HCT116 (cell line): ENCODE data around the gene CD70. TPM values are rescaled to one million over a fixed set of nuclear protein-coding genes. Genes with fewer than 3 reads are reported as not detected.

Experiments
- ATAC-seq: fragments of 200-7000 bp; cut with Tn5 transposase; 2 replicates; pipeline ENCODE4 v1.9.1; 2020; ENCODE audit warnings: mild to moderate bottlenecking, moderate library complexity
- BruUV-seq: library from RNA; stranded (reverse); fragments of 400-500 nt; replicated peaks from 2 replicates; lab custom pipeline; 2021; lab: Mats Ljungman, UMichigan
- CTCF ChIA-PET: fragments of 300-600 bp; sonication (Branson Sonifier 250); formaldehyde crosslinking; loops from one replicate; lab custom pipeline; 2021; ENCODE audit warnings: antibody characterized with exemption; lab: Charles Lee
- POLR2A ChIA-PET: fragments of 300-600, 350-600 bp; sonication (Branson Sonifier 250); formaldehyde crosslinking; loops from one replicate; lab custom pipeline; 2021; ENCODE audit warnings: antibody characterized with exemption; lab: Charles Lee
- RAD21 ChIA-PET, 2 experiments: fragments of 300-600 bp; sonication (Branson Sonifier 250); formaldehyde crosslinking; loops; one replicate each; lab custom pipeline; 2023; ENCODE audit warnings: low total read pairs in 2 of 2; ENCODE audit not compliant: uncharacterized antibody in 2 of 2, unreplicated experiment in 2 of 2, low non-redundant PET in 1 of 2; lab: Charles Lee
- DNase-seq: peaks from one replicate; pipeline ENCODE4 v3.0.0-alpha.2; 2010; ENCODE audit warnings: low read depth, low spot score
- H2AFZ ChIP-seq: fragments of 200-600 bp; shearing (Covaris generic), sonication (generic); 2 replicates; pipeline ENCODE4 v1.6.1; 2017; ENCODE audit warnings: low read depth, mixed run types, mixed read lengths, antibody characterized with exemption, low read length; ENCODE audit not compliant: poor library complexity, severe bottlenecking
- H3K27ac ChIP-seq: 2 replicates; pipeline ENCODE4 v1.5.1; 2012; ENCODE audit warnings: low read depth, low read length
- H3K27me3 ChIP-seq: fragments of 200-600 bp; sonication (generic); 2 replicates; pipeline ENCODE4 v1.6.1; 2016; ENCODE audit warnings: mixed run types, low read length, mixed read lengths; ENCODE audit not compliant: insufficient read depth
- H3K36me3 ChIP-seq, 2 experiments: fragments of 200-500 bp in 1 of 2; fragments of 200-600 bp in 1 of 2; sonication (Bioruptor generic) in 1 of 2; sonication (generic) in 1 of 2; 2 replicates each; pipeline versions ENCODE4 v1.5.1 to v1.6.1; 2014 to 2016; ENCODE audit warnings: low read length in 2 of 2, inconsistent platforms in 1 of 2, mixed read lengths in 1 of 2, mixed run types in 1 of 2; ENCODE audit not compliant: insufficient read depth in 2 of 2, control insufficient read depth in 1 of 2
- H3K4me1 ChIP-seq, 2 experiments: fragments of 200-600 bp in 1 of 2; sonication (generic) in 1 of 2; 2 replicates each; pipeline versions ENCODE4 v1.5.1 to v1.6.1; 2012 to 2017; ENCODE audit warnings: low read length in 2 of 2, inconsistent platforms in 1 of 2, mild to moderate bottlenecking in 1 of 2, mixed read lengths in 1 of 2, mixed run types in 1 of 2, moderate library complexity in 1 of 2; ENCODE audit not compliant: insufficient read depth in 2 of 2, control insufficient read depth in 1 of 2
- H3K4me2 ChIP-seq: fragments of 200-600 bp; sonication (generic); 2 replicates; pipeline ENCODE4 v1.6.1; 2017; ENCODE audit warnings: mixed run types, low read length, mixed read lengths
- H3K4me3 ChIP-seq, 2 experiments: fragments of 200-600 bp in 1 of 2; sonication (generic) in 1 of 2; replicated peaks in 1 of 2; 2 replicates each; pipeline ENCODE4 v1.5.1; 2011 to 2016; ENCODE audit warnings: low read length in 2 of 2, control low read depth in 1 of 2, low read depth in 1 of 2, mild to moderate bottlenecking in 1 of 2, mixed read lengths in 1 of 2, mixed run types in 1 of 2
- H3K79me2 ChIP-seq: fragments of 200-600 bp; sonication (generic); 2 replicates; pipeline ENCODE4 v1.6.1; 2017; ENCODE audit warnings: mild to moderate bottlenecking, mixed run types, low read length, moderate library complexity, mixed read lengths; ENCODE audit not compliant: insufficient read depth
- H3K9ac ChIP-seq: fragments of 200-600 bp; sonication (generic); 2 replicates; pipeline ENCODE4 v1.6.1; 2016; ENCODE audit warnings: low read length, mixed read lengths
- H3K9me2 ChIP-seq: fragments of 200-600 bp; sonication (generic), shearing (Covaris generic); 2 replicates; pipeline ENCODE4 v1.6.1; 2017; ENCODE audit warnings: mixed run types, mild to moderate bottlenecking, moderate library complexity; ENCODE audit not compliant: insufficient read depth
- H3K9me3 ChIP-seq, 2 experiments: fragments of 200-500 bp in 1 of 2; fragments of 200-600 bp in 1 of 2; sonication (Bioruptor generic) in 1 of 2; sonication (generic) in 1 of 2; 2 replicates each; pipeline ENCODE4 v1.6.1; 2014 to 2017; ENCODE audit warnings: low read length in 2 of 2, mixed read lengths in 2 of 2, inconsistent platforms in 1 of 2, low read depth in 1 of 2, mild to moderate bottlenecking in 1 of 2, mixed run types in 1 of 2, moderate library complexity in 1 of 2; ENCODE audit not compliant: control insufficient read depth in 1 of 2, insufficient read depth in 1 of 2
- H4K20me1 ChIP-seq: fragments of 200-600 bp; sonication (generic), shearing (Covaris generic); 2 replicates; pipeline ENCODE4 v1.6.1; 2017; ENCODE audit warnings: mixed run types, mild to moderate bottlenecking, moderate library complexity; ENCODE audit not compliant: insufficient read depth
- CBX3 ChIP-seq: IDR thresholded peaks from 2 replicates; pipeline ENCODE4 v1.6.1; 2012; ENCODE audit warnings: low read depth
- JUND ChIP-seq: IDR thresholded peaks from 2 replicates; pipeline ENCODE4 v1.6.1; 2012
- MAX ChIP-seq: IDR thresholded peaks from 2 replicates; pipeline ENCODE4 v1.6.1; 2012
- SP1 ChIP-seq: IDR thresholded peaks from 2 replicates; pipeline ENCODE4 v1.6.1; 2012; ENCODE audit warnings: low read depth
- TCF7L2 ChIP-seq: IDR thresholded peaks from 2 replicates; pipeline ENCODE4 v1.7.0; 2011; ENCODE audit warnings: borderline replicate concordance, inconsistent platforms; ENCODE audit not compliant: insufficient read depth, insufficient read length; ENCODE audit errors: extremely low read depth
- ZNF274 ChIP-seq: fragments of 200-500 bp; sonication (Bioruptor generic); IDR thresholded peaks from 2 replicates; pipeline ENCODE4 v1.6.1; 2014; ENCODE audit warnings: mild to moderate bottlenecking, low read depth, low read length, inconsistent platforms
- intact Hi-C: fragments of 100-400 bp; cut with micrococcal nuclease; formaldehyde crosslinking; loops from 2 replicates; pipeline ENCODE4 v1.10.0; 2022
- total RNA-seq: library from RNA; stranded (reverse); gene quantifications from one replicate; pipeline ENCODE4 v1.2.1, GENCODE V29; 2021; ENCODE audit not compliant: unreplicated experiment

CD70 gene
- total RNA-seq, 1 experiment from 2014 or later, result 2.1 TPM

DNA sequence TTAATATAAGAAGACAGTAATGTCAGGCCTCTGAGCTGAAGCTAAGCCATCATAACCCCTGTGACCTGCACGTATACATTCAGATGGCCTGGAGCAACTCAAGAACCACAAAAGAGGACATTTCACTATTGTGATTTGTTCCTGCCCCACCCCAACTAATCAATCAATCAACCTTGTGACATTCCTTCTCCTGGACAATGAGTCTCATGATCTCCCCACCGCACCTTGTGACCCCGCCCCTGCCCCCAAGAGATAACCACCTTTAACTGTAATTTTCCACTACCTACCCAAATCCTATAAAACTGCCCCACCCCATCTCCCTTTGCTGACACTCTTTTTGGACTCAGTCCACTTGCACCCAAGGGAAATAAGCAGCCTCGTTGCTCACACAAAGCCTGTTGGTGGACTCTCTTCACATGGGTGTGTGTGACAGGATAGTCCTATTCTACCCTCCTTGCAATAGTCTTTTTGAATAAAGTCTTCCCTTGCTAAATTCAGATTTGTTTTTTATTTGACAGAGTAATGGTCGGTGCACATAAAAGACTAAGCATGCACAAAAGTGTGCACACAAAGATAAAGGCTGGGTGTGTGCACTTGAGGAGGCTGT, 14.0 kb downstream of the CD70 start:
- H3K4me2 ChIP-seq, result peak overlapping the region; percentile 55
- DNase-seq (no peak), ATAC-seq (peak; percentile 10; the same call in 1 of the 2 replicates)
- H3K27ac ChIP-seq, result peak overlapping the region; percentile 75
- H3K9me3 ChIP-seq, result no peaks in the 10 kb centered on the region
- CTCF ChIA-PET, result no interaction called here
- H3K9ac ChIP-seq, result no peak overlapping the region
- H2AFZ ChIP-seq, result no peak overlapping the region
- TF ChIP-seq CBX3 (peak; percentile 26; the same call in 1 of the 2 replicates), SP1 (peak; percentile 50; the same call in 1 of the 2 replicates), TCF7L2 (no peak), MAX (no peak)
- H4K20me1 ChIP-seq, result no peaks in the 10 kb centered on the region
- no peak overlapping the region for H3K4me3 ChIP-seq
- intact Hi-C loops, result no loop called here
- H3K9me2 ChIP-seq, result no peaks in the 10 kb centered on the region
- no TSS peak for BruUV-seq
- RAD21 ChIA-PET, result no interaction called here
- H3K4me1 ChIP-seq, result peaks cover 39 to 47% of the 10 kb centered on the region in 2 experiments
- POLR2A ChIA-PET, result no interaction called here
- H3K79me2 ChIP-seq, result no peaks in the 10 kb centered on the region
- no peaks in the 10 kb centered on the region for H3K36me3 ChIP-seq
- H3K27me3 ChIP-seq, result no peaks in the 10 kb centered on the region

DNA sequence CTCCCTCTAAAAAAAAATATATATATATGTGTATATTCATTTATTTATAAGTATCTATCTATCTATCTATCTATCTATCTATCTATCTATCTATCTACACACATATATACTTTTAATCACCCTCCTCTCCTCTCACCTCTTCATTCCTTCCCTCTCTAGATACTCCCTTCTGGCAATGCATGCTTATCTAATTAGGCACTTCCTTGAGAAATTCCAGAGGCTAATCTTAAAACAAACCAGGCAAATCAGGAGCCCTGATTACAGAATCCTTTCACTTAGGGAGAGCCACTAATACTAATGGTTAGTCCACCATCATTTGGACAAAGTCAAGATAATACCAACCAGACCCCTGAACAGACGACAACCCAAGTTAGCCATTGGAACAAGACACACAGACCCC, 17.6 kb downstream of the CD70 start:
- H2AFZ ChIP-seq, result no peak overlapping the region
- intact Hi-C loops, result no loop called here
- H3K9ac ChIP-seq, result no peak overlapping the region
- ChIA-PET RAD21 (no interaction called here), POLR2A (no interaction called here), CTCF (no interaction called here)
- DNase-seq, result no peak
- TF ChIP-seq JUND (no peak), ZNF274 (no peak)
- H4K20me1 ChIP-seq, result no peaks in the 10 kb centered on the region
- H3K9me2 ChIP-seq, result no peaks in the 10 kb centered on the region
- no peak overlapping the region for H3K4me2 ChIP-seq
- H3K9me3 ChIP-seq, result peaks cover 0 to 5% of the 10 kb centered on the region in 2 experiments; a peak in 1 of 4 replicates
- H3K4me1 ChIP-seq, result peaks cover 20 to 24% of the 10 kb centered on the region in 2 experiments
- no peaks in the 10 kb centered on the region for H3K27me3 ChIP-seq
- H3K4me3 ChIP-seq, result no peak overlapping the region
- H3K79me2 ChIP-seq, result no peaks in the 10 kb centered on the region
- H3K36me3 ChIP-seq, result no peaks in the 10 kb centered on the region
- no TSS peak for BruUV-seq
- ATAC-seq, result no peak
- no peak overlapping the region for H3K27ac ChIP-seq
